ENCODE results near the gene PARP2.

GRCh38 chr14:20306079-20306423, 37.4 kb upstream of the PARP2 start:
- no peak for TF ChIP-seq CTCF (IDR thresholded peaks at IDR 0.05)
- no peak for TF ChIP-seq POLR2A (IDR thresholded peaks at IDR 0.05)
